Astrocyte (in vitro differentiated cells and primary cell): ENCODE measurements around the gene VEPH1.

Experiments
- EZH2 ChIP-seq: IDR thresholded peaks from 2 replicates; pipeline ENCODE4 v1.6.1; 2012; ENCODE audit warnings: mild to moderate bottlenecking, low read length, inconsistent platforms; ENCODE audit not compliant: insufficient read depth
- TF ChIP-seq, protein P1 (sequence below): IDR thresholded peaks from 2 replicates; pipeline ENCODE4 v1.5.1; 2011; ENCODE audit warnings: low read depth, mild to moderate bottlenecking, inconsistent platforms, low read length, moderate library complexity; ENCODE audit not compliant: insufficient read depth

DNA sequence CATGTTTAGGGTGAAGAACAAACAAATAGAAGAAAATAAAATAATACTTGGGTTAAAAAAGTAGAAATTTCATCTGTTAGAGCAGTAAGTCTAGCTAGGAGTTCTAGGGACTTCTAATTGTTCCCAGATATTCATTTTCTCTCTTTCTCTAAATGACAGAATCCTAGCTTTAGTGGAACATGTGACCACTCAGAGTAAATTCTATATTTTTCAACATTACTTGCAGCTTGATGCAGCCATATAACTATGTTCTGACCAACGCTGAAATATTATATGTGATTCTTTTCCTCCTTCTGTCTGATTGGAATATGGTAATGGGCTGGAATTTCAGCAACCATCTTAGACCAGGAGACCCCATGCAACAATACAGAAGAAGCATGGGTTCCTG, 58.4 kb downstream of the VEPH1 start:
- TF ChIP-seq, protein P1, sequence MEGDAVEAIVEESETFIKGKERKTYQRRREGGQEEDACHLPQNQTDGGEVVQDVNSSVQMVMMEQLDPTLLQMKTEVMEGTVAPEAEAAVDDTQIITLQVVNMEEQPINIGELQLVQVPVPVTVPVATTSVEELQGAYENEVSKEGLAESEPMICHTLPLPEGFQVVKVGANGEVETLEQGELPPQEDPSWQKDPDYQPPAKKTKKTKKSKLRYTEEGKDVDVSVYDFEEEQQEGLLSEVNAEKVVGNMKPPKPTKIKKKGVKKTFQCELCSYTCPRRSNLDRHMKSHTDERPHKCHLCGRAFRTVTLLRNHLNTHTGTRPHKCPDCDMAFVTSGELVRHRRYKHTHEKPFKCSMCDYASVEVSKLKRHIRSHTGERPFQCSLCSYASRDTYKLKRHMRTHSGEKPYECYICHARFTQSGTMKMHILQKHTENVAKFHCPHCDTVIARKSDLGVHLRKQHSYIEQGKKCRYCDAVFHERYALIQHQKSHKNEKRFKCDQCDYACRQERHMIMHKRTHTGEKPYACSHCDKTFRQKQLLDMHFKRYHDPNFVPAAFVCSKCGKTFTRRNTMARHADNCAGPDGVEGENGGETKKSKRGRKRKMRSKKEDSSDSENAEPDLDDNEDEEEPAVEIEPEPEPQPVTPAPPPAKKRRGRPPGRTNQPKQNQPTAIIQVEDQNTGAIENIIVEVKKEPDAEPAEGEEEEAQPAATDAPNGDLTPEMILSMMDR = no peak
- no peak for TF ChIP-seq EZH2
